Stimulated activated CD8-positive, alpha-beta memory T cell treated with anti-CD3 and anti-CD28 coated beads, Interleukin-15, amount 100 ng/mL, for 1 hour (primary cell): ENCODE measurements around the gene MIEN1.
"Not testable (repeated sequence)": the region's sequence is repeated elsewhere in the genome, so short reads cannot be mapped to it uniquely, and the experiment has no call there.

Experiments
- DNase-seq: peaks from one replicate; pipeline ENCODE4 v3.0.0-alpha.2; 2020; ENCODE audit warnings: low read depth

The MIEN1 gene

DNA sequence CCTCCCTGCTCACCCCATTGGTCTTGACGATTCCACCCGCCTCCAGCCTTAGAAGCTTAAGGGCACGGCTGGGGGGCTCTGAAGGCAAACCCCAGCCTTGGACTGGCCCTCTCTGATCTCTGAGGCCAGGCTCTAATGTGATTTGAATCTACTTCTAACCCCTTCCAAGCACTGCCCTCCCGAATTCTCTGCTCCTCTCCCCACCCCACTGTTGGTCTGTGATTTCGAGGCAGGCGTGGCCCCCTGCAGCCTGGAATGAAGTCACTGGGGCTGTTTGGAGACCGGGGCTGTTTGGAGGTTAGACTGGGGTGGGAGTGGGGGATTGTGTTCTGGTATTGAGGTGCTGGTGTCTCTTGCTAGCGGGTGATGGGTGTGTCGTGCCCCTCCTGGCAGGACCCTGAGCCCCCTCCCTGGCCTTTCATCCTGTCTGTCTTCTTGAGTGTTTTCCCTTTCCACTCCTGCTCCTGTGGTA, 9.6 kb upstream of the MIEN1 start:
- DNase-seq, result no peak

DNA sequence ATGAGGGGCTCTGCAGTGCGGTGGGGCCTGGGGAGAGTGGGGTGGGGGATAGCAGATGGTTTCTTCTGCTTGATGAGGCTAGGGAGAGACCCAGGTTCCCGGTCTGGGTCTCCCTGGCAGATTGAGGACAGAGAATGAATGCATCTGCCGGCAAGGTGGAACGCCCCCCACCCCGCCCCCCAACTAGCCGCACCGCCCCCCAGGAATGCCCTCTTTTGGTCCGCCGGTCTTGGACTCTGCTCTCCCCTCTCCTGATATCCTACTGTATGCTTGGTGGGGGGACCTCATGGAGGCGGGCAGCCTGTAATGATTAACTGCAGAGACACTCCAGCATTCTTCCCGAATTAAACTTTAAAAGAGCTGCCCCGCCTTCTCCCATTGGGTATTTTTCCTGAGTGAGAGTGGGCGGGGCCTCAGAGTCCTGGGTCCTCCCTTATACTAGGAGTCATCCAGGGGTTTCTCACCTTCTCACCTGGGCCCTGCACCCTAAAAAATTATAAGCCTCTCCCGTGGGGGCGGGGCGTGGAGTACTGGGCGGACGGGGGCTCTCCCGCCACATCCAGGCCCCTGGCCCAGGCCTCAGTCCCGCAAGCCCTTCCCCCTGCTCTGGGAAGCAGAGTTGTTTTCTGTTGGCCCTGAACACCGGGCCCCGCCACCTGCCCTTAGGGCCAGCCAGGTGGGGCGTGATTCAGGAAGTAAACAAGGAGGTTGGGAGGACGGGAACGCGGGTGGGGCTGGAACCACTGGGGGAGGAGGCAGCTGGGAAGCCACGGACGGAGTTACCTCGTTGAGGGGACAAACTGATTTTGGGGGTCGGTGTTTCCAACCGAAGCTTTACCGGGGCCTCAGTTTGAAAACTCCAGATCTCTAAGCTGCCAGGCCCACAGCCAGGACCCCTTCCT, 8.9 kb upstream of the MIEN1 start:
- no peak for DNase-seq

DNA sequence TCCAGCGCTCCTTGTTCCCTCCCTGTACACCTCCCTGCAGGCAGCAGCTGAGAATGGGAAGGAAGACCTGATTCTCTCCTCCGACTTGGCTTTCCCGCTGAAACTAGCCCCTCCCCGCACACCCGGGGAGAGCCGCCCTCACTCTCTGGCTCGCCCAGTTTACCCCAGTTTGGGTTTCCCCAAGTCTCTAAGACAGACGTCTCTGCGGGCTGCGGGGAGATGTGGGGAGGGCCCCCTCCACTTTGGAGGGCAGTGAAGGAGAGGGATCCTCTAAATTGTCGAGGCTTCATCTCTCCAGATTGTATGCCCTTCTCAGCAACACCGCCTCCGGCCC, 8.2 kb upstream of the MIEN1 start:
- DNase-seq, result peak; percentile 15

DNA sequence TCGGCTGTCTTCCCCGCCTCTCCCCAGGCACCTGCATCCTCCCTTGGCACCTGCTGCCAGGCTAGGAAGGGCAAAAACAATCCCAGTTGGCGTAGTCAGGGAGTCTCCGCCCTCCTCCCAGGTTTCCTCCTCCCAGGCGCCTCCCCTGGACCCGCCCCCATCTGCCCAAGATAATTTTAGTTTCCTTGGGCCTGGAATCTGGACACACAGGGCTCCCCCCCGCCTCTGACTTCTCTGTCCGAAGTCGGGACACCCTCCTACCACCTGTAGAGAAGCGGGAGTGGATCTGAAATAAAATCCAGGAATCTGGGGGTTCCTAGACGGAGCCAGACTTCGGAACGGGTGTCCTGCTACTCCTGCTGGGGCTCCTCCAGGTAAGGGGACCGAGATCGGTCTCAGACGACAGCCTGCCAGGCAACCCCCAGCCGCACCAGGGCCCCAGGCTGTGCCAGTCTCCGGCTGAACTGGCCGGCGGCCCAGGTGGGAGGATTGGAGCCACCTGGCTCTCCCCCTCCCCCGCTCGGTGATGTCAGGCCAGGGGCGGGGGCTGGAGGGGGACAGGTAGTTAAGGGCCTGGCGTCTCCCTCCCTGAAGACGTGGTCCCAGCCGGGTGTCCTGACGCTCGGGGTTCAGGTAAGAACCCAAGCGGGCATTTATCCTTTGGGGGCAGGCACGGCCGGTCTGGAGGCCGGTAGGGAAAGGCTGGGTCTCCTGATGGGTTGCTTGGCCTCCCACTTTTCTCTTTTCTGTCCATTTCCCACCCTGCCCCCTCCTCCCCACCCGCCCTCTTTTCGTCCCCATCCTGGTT, 7.6 kb upstream of the MIEN1 start, which contains the start of gene GRB7:
Gene GRB7 (plus strand): TSS at position 179 of the 808 bp plus-strand sequence. CDS start 4,364 bp downstream, outside the sequence.
- DNase-seq, result no peak

DNA sequence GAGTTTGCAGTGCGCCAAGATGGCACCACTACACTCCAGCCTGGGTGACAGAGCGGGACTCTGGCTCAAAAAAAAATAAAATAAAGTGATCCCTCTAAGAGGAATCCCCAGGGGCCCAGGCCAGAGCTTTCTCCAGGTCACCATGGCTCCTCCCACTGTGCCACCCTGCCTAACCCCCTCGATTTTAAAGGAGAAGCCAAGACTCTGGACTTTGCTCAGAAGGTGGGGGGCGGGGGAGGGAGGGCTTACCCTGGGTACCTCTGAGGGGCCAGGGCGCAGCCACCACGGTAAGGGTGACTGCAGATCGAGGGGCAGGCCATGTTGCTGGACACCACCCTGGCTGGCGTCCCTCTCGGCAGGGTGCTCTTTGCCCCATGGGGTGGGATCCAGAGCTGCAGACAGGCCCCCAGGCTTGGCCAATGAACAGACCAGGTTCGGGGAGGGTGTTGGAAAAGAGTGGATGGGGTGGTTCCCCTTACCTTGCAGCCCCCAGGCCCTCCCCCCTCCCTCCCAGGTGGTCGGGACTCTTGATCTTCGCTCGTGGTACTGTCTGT, 7.0 kb upstream of the MIEN1 start:
- DNase-seq, result no peak

DNA sequence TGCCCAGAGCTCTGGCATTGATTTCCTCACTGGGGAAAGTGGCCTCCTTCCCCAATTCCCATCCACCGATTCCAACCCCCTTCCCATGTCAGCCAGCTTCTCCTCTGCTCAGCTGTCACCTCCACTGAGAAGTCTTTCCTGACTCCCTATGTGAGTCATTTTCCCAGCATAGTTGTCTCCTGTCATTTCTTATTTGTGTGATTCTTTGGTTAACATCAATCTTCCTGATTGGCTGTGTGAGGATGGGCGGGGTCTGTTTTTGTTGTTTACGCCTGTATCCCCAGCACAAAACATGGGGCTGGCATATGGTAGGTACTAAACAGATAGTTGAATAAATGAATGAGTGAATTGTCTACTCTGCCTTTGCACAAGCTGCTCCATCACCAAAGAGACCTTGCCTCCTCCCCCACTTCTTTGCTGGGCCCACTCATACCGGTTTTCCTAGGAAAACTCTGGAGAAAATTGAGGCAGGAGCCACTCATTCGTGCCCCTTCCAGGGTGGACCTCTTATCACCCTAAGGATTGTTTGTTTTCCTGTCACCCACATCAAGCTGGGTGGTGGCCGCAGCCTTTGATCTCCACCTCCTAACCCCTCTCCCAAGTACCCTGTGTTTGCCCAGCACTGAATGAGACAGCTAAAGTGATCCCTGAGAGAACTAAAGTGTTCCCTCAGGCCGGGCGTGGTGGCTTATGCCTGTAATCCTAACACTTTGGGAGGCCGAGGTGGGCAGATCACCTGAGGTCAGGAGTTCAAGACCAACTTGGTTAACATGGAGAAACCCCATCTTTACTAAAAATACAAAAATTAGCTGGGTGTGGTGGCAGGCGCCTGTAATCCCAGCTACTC, 6.2 kb upstream of the MIEN1 start:
- no peak for DNase-seq

DNA sequence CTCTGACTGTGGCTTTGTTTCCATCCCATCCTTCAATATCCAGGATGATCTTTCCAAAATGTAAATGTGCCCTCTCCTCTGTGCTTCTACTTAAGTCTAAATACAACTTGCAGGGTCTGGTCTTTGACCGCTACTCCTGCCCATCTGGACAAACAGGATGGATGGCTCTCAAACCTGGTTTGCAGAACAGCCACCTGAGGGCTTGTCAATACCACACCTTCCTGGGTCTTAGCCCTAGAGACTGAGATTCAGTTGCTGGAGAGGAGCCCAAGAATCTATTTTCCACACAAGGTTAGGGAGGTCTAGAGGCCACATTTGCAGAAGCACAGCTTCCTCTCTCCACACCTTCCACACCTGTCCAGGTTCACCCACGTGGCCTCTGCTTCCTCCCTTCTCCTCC, 5.5 kb upstream of the MIEN1 start:
- no peak for DNase-seq

DNA sequence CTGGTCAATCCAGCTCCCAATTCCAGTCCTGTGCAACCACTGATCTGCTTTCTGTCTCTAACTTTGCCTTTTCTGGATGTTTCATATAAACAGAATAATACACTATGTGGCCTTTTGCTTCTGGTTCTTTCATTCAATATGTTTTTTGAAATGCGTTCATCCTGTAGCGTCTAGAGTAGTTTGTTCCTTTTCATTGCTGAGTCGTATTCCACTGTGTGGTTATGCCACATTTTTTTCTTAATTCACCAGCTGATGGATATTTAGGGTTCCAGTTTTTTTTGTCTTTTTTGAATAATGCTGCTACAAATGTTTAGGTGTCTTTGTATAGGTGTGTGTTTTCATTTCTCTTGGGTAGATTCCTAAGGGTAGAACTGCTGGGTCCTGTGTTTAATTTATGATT, 2.3 kb upstream of the MIEN1 start:
- DNase-seq, result no peak

DNA sequence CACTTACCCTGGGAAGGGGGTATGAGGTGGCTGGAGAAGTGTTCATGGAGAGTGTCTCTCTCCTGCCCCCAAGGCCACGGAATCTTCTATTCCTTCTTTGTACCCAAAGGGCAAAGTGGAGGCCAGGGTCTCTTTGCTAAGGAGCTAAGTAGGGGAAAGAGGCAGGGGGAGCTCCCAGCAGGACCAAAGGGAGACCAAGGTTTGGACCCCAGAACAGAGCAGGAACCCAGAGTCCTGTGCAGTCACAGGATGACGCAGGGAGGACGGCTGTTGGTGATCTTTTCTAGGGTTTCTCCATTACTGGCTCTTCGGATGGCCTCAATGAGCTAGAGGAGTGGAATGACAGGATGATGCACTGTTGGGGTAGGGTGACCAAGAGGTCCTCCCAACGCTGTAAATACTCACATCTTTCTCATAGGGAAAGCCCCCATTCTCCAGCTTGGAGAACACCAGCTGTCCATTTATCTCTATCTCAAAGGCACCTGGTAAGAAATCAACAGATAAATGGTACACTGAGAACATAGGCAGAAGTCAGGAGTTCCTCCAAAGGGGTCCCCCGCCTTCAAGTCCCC, 966 bp downstream of the MIEN1 start:
- no peak for DNase-seq

DNA sequence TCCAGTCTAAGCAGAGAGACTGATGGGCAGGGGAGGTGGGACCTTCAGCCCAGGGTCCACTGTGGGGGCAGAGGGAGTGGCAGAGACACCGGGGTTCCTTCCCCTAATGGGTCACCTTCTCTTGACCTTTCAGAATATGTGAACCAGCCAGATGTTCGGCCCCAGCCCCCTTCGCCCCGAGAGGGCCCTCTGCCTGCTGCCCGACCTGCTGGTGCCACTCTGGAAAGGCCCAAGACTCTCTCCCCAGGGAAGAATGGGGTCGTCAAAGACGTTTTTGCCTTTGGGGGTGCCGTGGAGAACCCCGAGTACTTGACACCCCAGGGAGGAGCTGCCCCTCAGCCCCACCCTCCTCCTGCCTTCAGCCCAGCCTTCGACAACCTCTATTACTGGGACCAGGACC, 2.8 kb downstream of the MIEN1 start:
- DNase-seq, result no peak

DNA sequence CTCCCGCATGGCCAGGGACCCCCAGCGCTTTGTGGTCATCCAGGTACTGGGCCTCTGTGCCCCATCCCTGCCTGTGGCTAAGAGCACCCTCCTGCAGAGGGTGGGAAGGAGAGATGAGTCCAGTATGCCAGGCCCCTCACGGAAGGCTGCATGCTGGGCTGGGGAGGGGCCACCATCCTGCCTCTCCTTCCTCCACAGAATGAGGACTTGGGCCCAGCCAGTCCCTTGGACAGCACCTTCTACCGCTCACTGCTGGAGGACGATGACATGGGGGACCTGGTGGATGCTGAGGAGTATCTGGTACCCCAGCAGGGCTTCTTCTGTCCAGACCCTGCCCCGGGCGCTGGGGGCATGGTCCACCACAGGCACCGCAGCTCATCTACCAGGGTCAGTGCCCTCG, 3.7 kb downstream of the MIEN1 start:
- no peak for DNase-seq

DNA sequence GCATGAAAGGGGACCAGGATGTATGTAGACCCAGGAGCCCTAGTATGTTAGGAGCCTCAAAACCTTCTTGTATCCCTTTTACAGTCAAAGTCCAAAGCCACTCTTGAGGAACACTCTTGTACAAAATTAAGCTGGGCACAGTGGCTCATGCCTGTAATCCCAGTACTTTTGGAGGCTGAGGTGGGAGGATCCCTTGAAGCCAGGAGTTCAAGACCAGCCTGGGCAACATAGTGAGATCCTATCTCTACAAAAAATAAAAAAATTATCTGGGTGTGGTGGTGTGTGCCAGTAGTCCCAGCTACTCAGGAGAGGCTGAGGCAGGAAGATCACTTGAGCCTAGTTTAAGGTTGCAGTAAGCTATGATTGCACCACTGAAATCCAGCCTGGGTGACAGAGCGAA, 4.4 kb downstream of the MIEN1 start:
- not testable (repeated sequence) for DNase-seq

DNA sequence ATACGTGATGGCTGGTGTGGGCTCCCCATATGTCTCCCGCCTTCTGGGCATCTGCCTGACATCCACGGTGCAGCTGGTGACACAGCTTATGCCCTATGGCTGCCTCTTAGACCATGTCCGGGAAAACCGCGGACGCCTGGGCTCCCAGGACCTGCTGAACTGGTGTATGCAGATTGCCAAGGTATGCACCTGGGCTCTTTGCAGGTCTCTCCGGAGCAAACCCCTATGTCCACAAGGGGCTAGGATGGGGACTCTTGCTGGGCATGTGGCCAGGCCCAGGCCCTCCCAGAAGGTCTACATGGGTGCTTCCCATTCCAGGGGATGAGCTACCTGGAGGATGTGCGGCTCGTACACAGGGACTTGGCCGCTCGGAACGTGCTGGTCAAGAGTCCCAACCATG, 5.6 kb downstream of the MIEN1 start:
- no peak for DNase-seq

DNA sequence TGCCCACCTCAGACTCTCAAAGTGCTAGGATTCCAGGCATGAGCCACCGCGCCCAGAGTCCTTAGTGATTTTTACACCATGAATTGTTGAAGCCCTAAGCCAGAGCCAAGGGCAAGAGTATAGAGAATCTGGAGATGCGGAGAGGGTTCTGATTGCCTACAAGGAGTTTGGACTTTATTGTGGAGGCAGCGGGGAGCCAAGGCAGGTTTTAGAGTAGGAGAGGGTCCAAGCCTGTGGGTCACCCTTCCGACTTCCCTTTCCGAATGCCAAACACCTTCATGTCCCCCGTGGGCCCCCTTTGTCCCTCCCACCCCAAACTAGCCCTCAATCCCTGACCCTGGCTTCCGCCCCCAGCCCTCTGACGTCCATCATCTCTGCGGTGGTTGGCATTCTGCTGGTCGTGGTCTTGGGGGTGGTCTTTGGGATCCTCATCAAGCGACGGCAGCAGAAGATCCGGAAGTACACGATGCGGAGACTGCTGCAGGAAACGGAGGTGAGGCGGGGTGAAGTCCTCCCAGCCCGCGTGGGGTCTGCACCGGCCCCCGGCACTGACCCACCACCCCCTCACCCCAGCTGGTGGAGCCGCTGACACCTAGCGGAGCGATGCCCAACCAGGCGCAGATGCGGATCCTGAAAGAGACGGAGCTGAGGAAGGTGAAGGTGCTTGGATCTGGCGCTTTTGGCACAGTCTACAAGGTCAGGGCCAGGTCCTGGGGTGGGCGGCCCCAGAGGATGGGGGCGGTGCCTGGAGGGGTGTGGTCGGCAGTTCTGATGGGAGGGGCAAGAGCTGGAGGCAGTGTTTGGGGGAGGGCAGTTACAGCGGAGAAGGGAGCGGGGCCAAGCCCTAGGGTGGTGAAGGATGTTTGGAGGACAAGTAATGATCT, 7.1 kb downstream of the MIEN1 start:
- DNase-seq, result no peak

DNA sequence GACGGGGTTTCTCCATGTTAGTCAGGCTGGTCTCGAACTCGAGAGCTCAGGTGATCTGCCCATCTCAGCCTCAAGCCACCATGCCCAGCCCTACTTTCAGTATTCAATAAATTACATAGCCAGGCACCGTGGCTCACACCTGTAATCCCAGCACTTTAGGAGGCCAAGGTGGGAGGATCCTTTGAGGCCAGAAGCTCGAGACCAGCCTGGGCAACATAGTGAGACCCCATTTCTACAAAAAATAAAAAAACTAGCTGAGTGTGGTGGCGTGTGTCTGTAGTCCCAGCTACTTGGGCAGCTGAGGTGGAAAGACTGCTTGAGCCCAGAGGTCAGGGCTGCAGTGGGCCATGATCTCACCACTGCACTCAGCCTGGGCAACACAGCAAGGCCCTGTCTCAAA, 8.2 kb downstream of the MIEN1 start:
- DNase-seq, result no peak

DNA sequence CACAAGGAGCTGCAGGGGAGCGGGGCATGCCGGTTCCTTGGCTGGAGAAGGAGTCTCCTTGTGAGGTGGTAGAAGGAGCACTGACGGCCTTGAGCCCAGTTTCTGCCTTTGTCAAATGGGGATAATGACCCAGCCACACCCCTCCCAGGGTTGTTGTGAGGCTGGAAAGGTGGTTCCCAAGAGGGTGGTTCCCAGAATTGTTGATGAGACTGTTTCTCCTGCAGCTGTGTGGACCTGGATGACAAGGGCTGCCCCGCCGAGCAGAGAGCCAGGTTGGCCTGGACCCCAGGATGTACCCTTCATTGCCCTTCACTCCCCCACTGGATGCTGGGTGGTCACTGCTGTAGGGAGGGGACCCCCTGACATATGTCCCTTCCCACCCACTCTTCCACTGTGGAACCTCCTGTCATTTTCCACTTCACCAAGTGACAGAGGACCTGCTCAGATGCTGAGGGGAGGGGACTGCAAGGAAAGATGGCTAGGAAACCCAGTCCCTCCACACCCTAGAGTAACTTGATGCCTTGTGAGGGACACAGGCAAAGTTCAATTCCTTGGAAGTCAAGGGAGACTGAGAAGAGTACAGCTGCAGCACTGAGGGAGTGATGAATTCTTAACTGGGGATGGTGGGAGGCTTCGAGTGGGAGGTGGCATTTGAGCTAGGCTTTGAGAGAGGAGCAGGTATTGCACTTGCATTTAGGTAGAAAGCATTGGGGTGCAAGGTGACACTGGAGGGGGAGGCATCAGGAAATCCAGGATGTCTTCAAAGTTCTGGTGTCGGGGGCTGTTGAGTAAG, 10.6 kb downstream of the MIEN1 start:
- DNase-seq, result no peak

DNA sequence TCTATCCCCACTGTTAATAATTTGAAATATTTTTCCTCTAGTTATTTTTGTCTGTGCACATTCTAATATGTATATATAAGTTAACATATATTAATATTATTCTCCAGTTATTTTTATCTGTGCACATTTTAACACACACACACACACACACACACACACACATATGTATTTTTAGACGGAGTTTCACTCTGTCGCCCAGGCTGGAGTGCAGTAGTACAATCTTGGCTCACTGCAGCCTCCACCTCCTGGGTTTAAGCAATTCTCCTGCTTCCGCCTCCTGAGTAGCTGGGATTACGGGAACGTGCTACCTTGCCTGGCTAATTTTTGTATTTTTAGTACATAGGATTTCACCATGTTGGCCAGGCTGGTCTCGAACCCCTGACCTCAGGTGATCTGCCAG, 12.7 kb downstream of the MIEN1 start:
- no peak for DNase-seq

DNA sequence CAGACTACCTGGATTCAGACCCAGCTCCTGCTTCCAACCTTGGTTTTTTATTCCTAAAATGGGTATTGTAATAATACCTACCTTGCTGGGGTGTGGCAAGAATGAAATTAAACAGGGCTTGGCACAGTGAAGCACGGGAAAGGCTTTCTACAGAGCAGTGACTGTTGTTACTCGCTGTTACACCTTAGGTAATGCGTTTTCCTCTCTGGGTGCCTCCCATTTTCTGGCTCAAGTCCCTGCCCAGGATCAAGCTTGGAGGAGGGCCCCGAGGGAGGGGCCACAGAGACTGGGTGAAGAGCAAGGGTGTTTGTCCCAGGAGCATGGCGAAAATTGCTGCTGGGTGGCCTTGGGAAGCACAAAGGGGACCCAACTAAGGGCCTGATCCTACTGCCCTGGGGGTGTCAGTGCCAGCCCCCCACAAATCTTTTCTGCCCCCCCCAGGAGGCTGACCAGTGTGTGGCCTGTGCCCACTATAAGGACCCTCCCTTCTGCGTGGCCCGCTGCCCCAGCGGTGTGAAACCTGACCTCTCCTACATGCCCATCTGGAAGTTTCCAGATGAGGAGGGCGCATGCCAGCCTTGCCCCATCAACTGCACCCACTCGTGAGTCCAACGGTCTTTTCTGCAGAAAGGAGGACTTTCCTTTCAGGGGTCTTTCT, 13.3 kb downstream of the MIEN1 start:
- DNase-seq, result no peak
